BLaER1 treated with 17β-estradiol and CSF1 and Interleukin-3, amounts not matched to agents 10 nM and 100 nM (cell line): Measurements from ENCODE around the gene NAA50.
A peak's percentile ranks its signal among the peaks of the same experiment; 100 is the strongest.

Experiments
- H3K27ac ChIP-seq, 11 experiments: shearing (Covaris generic); formaldehyde crosslinking; 2 replicates each; pipeline ENCODE4 v1.8.1; 2022
- H3K27me3 ChIP-seq, 11 experiments: shearing (Covaris generic); formaldehyde crosslinking; 2 replicates each; pipeline ENCODE4 v1.8.1; 2022
- H3K36me3 ChIP-seq, 11 experiments: shearing (Covaris generic); formaldehyde crosslinking; 2 replicates each; pipeline ENCODE4 v1.8.1; 2022
- H3K4me1 ChIP-seq, 10 experiments: shearing (Covaris generic); formaldehyde crosslinking; 2 replicates each; pipeline ENCODE4 v1.8.1; 2022
- H3K4me2 ChIP-seq, 11 experiments: shearing (Covaris generic); formaldehyde crosslinking; 2 replicates each; pipeline ENCODE4 v1.8.1; 2022
- H3K4me3 ChIP-seq, 10 experiments: shearing (Covaris generic); formaldehyde crosslinking; 2 replicates each; pipeline ENCODE4 v1.8.1; 2022
- H3K9ac ChIP-seq, 11 experiments: shearing (Covaris generic); formaldehyde crosslinking; 2 replicates each; pipeline ENCODE4 v1.8.1; 2022
- H3K9me3 ChIP-seq, 11 experiments: shearing (Covaris generic); formaldehyde crosslinking; replicated peaks in 1 of 11; 2 replicates each; pipeline ENCODE4 v1.8.1; 2022
- H4K20me1 ChIP-seq, 11 experiments: shearing (Covaris generic); formaldehyde crosslinking; 2 replicates each; pipeline ENCODE4 v1.8.1; 2022
- Cebpa-rat ChIP-seq, 11 experiments: shearing (Covaris generic); IDR thresholded peaks; 2 replicates each; pipeline ENCODE4 v1.8.1; 2022

The NAA50 gene

GRCh38 chr3:113771993-113772392 is 25.9 kb upstream of the NAA50 start:
- no peak overlapping the region for H3K4me3 ChIP-seq
- no peak overlapping the region for H3K4me2 ChIP-seq
- peaks cover 0 to 53% (median 0%) of the 10 kb centered on the region in 11 experiments; a peak in 8 of 22 replicates for H4K20me1 ChIP-seq
- H3K4me1 ChIP-seq: peaks cover 0 to 37% (median 9%) of the 10 kb centered on the region in 10 experiments; a peak in 11 of 20 replicates
- no peaks in the 10 kb centered on the region for H3K9me3 ChIP-seq
- H3K9ac ChIP-seq: no peak overlapping the region
- peaks cover 0 to 32% (median 0%) of the 10 kb centered on the region in 11 experiments; a peak in 5 of 22 replicates for H3K36me3 ChIP-seq
- H3K27me3 ChIP-seq: no peaks in the 10 kb centered on the region
- TF ChIP-seq Cebpa-rat (IDR thresholded peaks at IDR 0.05): no peak
- no peak overlapping the region for H3K27ac ChIP-seq

- no peak overlapping the region for H3K4me3 ChIP-seq
Observed at GRCh38 chr3:113769551-113769950, 23.5 kb upstream of the NAA50 start.

GRCh38 chr3:113764698-113765097 is 18.6 kb upstream of the NAA50 start:
- Histone ChIP-seq H3K4me3 (no peak overlapping the region), H3K27ac (no peak overlapping the region), H3K9me3 (no peaks in the 10 kb centered on the region), H3K27me3 (no peaks in the 10 kb centered on the region), H3K9ac (no peak overlapping the region), H3K36me3 (peaks cover 0 to 45% (median 0%) of the 10 kb centered on the region in 11 experiments; a peak in 9 of 22 replicates), H3K4me2 (no peak overlapping the region), H3K4me1 (peaks cover 0 to 9% (median 0%) of the 10 kb centered on the region in 10 experiments; a peak in 5 of 20 replicates), H4K20me1 (peaks cover 0 to 50% (median 0%) of the 10 kb centered on the region in 11 experiments; a peak in 7 of 22 replicates)
- TF ChIP-seq Cebpa-rat (IDR thresholded peaks at IDR 0.05): no peak

More at GRCh38 chr3:113769551-113769950, 23.5 kb upstream of the NAA50 start:
- peaks cover 0 to 27% (median 9%) of the 10 kb centered on the region in 10 experiments; a peak in 11 of 20 replicates for H3K4me1 ChIP-seq
- H3K4me2 ChIP-seq: peak overlapping the region in 1 of 11 experiments; percentile 48; a peak in 2 of 22 replicates
- no peaks in the 10 kb centered on the region for H3K27me3 ChIP-seq
- no peak overlapping the region for H3K9ac ChIP-seq
- TF ChIP-seq Cebpa-rat (IDR thresholded peaks at IDR 0.05): no peak
- H3K9me3 ChIP-seq: no peaks in the 10 kb centered on the region
- H3K27ac ChIP-seq: no peak overlapping the region
- H4K20me1 ChIP-seq: peaks cover 0 to 59% (median 0%) of the 10 kb centered on the region in 11 experiments; a peak in 8 of 22 replicates
- H3K36me3 ChIP-seq: peaks cover 0 to 42% (median 0%) of the 10 kb centered on the region in 11 experiments; a peak in 6 of 22 replicates

GRCh38 chr3:113758389-113759024 is 12.5 kb upstream of the NAA50 start:
- peaks cover 0 to 64% (median 16%) of the 10 kb centered on the region in 11 experiments; a peak in 10 of 22 replicates for H3K36me3 ChIP-seq
- no peak for TF ChIP-seq Cebpa-rat (IDR thresholded peaks at IDR 0.05)
- peaks cover 0 to 17% (median 5%) of the 10 kb centered on the region in 10 experiments; a peak in 10 of 20 replicates for H3K4me1 ChIP-seq
- H3K4me3 ChIP-seq: no peak overlapping the region
- no peak overlapping the region for H3K4me2 ChIP-seq
- H3K27me3 ChIP-seq: no peaks in the 10 kb centered on the region
- H3K9ac ChIP-seq: no peak overlapping the region
- H3K27ac ChIP-seq: no peak overlapping the region
- peaks cover 15 to 25% (median 22%) of the 10 kb centered on the region in 11 experiments for H3K9me3 ChIP-seq
- H4K20me1 ChIP-seq: peaks cover 0 to 42% (median 8%) of the 10 kb centered on the region in 11 experiments; a peak in 8 of 22 replicates

- Histone ChIP-seq H3K4me3 (no peak overlapping the region), H3K27me3 (no peaks in the 10 kb centered on the region), H3K9me3 (peaks cover 15 to 25% (median 22%) of the 10 kb centered on the region in 11 experiments), H3K4me2 (peak overlapping the region in 4 of 11 experiments; percentile 9 to 63 (median 42); a peak in 6 of 22 replicates), H3K27ac (no peak overlapping the region), H3K9ac (no peak overlapping the region), H3K36me3 (peaks cover 0 to 50% (median 15%) of the 10 kb centered on the region in 11 experiments; a peak in 10 of 22 replicates), H4K20me1 (peaks cover 0 to 48% (median 4%) of the 10 kb centered on the region in 11 experiments; a peak in 8 of 22 replicates), H3K4me1 (peaks cover 0 to 33% (median 8%) of the 10 kb centered on the region in 10 experiments; a peak in 13 of 20 replicates)
- TF ChIP-seq Cebpa-rat (IDR thresholded peaks at IDR 0.05): no peak
Observed at GRCh38 chr3:113754494-113755159, 8.6 kb upstream of the NAA50 start.

- no peak overlapping the region for H3K4me3 ChIP-seq
- H3K27me3 ChIP-seq: no peaks in the 10 kb centered on the region
- TF ChIP-seq Cebpa-rat (IDR thresholded peaks at IDR 0.05): no peak
- H3K9me3 ChIP-seq: peaks cover 11 to 20% (median 16%) of the 10 kb centered on the region in 11 experiments
- H3K9ac ChIP-seq: no peak overlapping the region
- H3K27ac ChIP-seq: no peak overlapping the region
- peaks cover 0 to 57% (median 4%) of the 10 kb centered on the region in 11 experiments; a peak in 8 of 22 replicates for H4K20me1 ChIP-seq
- H3K36me3 ChIP-seq: peaks cover 0 to 42% (median 11%) of the 10 kb centered on the region in 11 experiments; a peak in 10 of 22 replicates
- H3K4me1 ChIP-seq: peaks cover 7 to 44% (median 19%) of the 10 kb centered on the region in 10 experiments; a peak in 19 of 20 replicates
- H3K4me2 ChIP-seq: peak overlapping the region in 1 of 11 experiments; percentile 63; a peak in 3 of 22 replicates
Observed at GRCh38 chr3:113753376-113753985, 7.4 kb upstream of the NAA50 start.

- no peak overlapping the region for H3K27ac ChIP-seq
- no peak overlapping the region for H3K4me2 ChIP-seq
- H3K9ac ChIP-seq: no peak overlapping the region
- no peaks in the 10 kb centered on the region for H3K9me3 ChIP-seq
- no peaks in the 10 kb centered on the region for H3K27me3 ChIP-seq
- no peak overlapping the region for H3K4me3 ChIP-seq
- H3K36me3 ChIP-seq: peaks cover 0 to 21% (median 0%) of the 10 kb centered on the region in 11 experiments; a peak in 5 of 22 replicates
- TF ChIP-seq Cebpa-rat (IDR thresholded peaks at IDR 0.05): no peak
- peaks cover 18 to 52% (median 29%) of the 10 kb centered on the region in 10 experiments for H3K4me1 ChIP-seq
- H4K20me1 ChIP-seq: peaks cover 0 to 60% (median 4%) of the 10 kb centered on the region in 11 experiments; a peak in 8 of 22 replicates
Observed at GRCh38 chr3:113751141-113751540, 5.1 kb upstream of the NAA50 start.

- H4K20me1 ChIP-seq: peaks cover 25 to 54% (median 26%) of the 10 kb centered on the region in 11 experiments; a peak in 21 of 22 replicates
- peak overlapping the region; percentile 65 to 99 (median 96) for H3K4me2 ChIP-seq
- H3K27ac ChIP-seq: peak overlapping the region; percentile 96 to 100 (median 98); a peak in 21 of 22 replicates
- peaks cover 0 to 15% (median 0%) of the 10 kb centered on the region in 11 experiments; a peak in 3 of 22 replicates for H3K36me3 ChIP-seq
- H3K4me1 ChIP-seq: peaks cover 38 to 55% (median 45%) of the 10 kb centered on the region in 10 experiments
- no peak for TF ChIP-seq Cebpa-rat (IDR thresholded peaks at IDR 0.05)
- peak overlapping the region; percentile 89 to 99 (median 96) for H3K9ac ChIP-seq
- H3K4me3 ChIP-seq: peak overlapping the region; percentile 73 to 97 (median 88)
- no peaks in the 10 kb centered on the region for H3K9me3 ChIP-seq
- H3K27me3 ChIP-seq: no peaks in the 10 kb centered on the region
Observed at GRCh38 chr3:113747283-113748046, 1.4 kb upstream of the NAA50 start.
